GM20431 (cell line): ENCODE measurements around the gene PLXNB1.

Experiments used
- in situ Hi-C: fragments of 300-500 bp; cut with MseI, MboI; formaldehyde crosslinking; loops from one replicate; pipeline ENCODE4 v1.15.0; 2020; ENCODE audit warnings: low sequenced_read_pairs; ENCODE audit not compliant: unreplicated experiment

Gene PLXNB1

DNA sequence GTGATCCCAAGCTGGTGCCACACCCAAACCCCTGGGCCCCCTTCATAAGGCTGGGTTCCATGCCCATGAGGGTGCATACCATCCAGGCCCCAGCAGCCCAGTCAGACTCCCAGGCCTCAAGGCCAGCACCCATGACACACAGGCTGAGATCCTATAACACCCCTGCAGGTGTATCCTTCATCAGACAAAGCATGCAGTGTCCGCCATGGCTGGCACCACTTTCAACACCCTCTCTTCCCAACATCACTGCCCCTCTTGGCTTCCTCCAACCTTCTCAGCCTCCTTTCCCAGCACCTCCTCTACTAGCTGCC is 6.5 kb upstream of the PLXNB1 start:
- in situ Hi-C loops: loop anchor here (10.0 kb wide), 1 partner anchor 202 kb away; no protein-coding TSS in a partner anchor

DNA sequence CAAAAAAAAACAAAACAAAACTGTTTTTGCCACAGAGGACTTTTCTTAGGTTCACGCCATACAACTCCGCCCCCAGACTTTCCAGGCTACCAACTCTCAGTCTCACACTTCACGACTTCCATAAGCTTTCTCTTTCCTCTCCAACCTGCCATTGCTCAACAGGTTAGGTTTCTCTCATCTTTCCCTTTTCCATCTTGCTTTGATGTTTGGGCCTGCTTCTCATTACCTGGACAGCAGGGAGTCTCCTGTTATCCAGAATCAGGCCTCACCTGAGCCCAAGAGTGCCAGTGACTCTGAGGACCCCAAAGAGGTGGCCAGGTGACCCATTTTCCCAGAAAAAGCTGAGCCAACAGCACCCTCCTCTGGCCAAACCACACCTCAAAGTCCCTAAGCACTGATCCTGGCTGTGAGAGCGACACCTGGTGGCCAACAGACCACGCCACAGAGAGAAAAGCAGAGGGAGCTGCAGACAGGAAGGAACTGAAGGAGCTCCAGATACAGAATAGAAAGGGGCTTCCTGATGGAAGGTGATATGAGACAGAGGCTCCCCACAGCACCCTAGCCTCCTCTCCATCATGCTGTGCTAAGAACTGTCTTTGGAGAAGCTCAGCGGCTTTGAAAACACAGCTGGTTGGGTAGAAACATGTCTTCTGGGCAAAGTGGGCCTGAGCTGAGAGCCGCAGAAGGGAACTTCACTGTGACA is 6.0 kb upstream of the PLXNB1 start:
- in situ Hi-C loops: loop anchor here (10.0 kb wide), 1 partner anchor 201 kb away; no protein-coding TSS in a partner anchor

GRCh38 chr3:48435223-48435595 is 5.3 kb upstream of the PLXNB1 start:
- in situ Hi-C loops: loop anchor here (10.0 kb wide), 1 partner anchor 200 kb away; no protein-coding TSS in a partner anchor

- in situ Hi-C loops: loop anchor here (10.0 kb wide), 1 partner anchor 200 kb away; no protein-coding TSS in a partner anchor
Observed at GRCh38 chr3:48434591-48435222, 4.8 kb upstream of the PLXNB1 start.

DNA sequence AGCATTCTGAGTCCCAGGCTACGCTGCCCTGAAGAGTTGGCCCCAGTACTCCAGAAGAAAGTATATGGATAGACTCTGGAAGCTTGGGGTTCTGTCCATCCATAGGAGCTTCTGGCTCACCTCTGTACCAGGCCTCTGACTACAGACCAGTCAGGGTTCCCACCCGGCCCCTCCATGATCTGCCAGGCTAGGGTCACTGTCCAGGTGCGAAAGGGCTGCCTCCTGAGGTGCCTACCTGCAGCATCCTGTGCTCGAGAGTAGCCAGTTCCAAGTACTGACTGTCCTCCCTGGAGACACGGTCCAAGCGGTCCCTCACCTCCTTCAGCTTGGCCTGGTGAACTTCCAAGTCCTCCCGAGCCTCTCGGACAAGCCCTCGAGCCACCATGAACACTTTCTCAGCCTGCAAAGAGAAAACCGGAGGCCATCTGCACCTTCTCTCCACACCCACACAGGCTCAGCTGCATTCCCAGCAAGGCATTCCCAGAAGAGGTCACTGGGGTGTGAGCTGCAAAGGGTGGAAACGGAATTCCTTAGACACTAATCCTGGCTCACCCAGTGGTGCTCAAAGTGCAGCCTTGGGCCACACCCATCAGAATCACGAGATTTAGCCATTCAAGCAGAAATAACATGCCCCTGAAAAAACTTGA is 3.7 kb upstream of the PLXNB1 start:
- in situ Hi-C loops: loop anchor here (10.0 kb wide), 1 partner anchor 199 kb away; no protein-coding TSS in a partner anchor

- in situ Hi-C loops: loop anchor here (10.0 kb wide), 1 partner anchor 198 kb away; no protein-coding TSS in a partner anchor
Observed at GRCh38 chr3:48432411-48433371, 2.8 kb upstream of the PLXNB1 start.

GRCh38 chr3:48431224-48432029 is 1.5 kb upstream of the PLXNB1 start:
- in situ Hi-C loops: loop anchor here (10.0 kb wide), 1 partner anchor 197 kb away; no protein-coding TSS in a partner anchor

DNA sequence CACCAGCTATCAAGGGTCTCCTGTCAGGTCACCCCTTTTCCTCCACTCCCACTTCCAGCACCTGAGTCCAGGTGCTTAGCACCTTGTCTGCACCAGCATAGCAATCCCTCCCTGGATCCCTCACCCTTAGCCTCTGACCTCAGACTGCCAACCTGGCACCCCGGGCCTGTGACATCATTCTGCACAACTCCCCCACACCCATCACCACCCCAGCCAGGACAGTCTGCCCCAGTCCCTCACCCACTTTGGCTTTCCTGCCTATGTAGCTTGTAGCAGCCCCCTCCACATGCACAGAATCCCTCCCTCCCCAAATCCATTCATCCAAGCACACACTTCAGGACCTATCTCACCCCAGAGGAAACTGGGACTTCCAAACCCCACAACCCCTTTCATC is 819 bp upstream of the PLXNB1 start:
- in situ Hi-C loops: loop anchor here (10.0 kb wide), 1 partner anchor 196 kb away; no protein-coding TSS in a partner anchor

- in situ Hi-C loops: no loop called here
Observed at GRCh38 chr3:48429317-48429959, 448 bp downstream of the PLXNB1 start.

GRCh38 chr3:48428572-48429316 is 1.1 kb downstream of the PLXNB1 start:
- in situ Hi-C loops: no loop called here

DNA sequence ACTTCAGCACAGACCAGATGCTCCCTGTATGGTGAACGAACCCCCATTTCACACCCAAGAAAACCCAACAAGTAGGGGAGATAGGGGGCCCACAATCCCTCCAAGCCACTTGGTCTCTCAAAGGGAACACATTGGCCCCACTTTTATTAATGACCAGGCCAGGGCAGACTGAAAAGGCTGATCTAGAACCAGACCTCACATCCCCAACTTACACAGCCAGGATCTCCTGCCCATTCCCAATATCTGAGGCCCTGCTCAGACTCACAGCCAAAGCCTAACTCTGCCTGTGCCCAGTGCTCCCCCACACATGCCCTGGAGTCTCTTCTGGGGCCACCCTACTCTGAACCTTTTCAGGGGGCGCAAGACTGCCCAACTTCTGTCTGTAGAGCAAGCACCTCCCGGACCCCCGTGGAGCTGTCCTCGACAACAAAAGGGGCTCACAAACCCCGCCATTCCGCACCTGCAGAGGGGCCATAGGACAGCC is 1.8 kb downstream of the PLXNB1 start:
- in situ Hi-C loops: no loop called here

GRCh38 chr3:48427630-48427962 is 2.3 kb downstream of the PLXNB1 start:
- in situ Hi-C loops: no loop called here

GRCh38 chr3:48426944-48427629 is 2.8 kb downstream of the PLXNB1 start:
- in situ Hi-C loops: no loop called here

GRCh38 chr3:48426401-48426909 is 3.4 kb downstream of the PLXNB1 start:
- in situ Hi-C loops: no loop called here

- in situ Hi-C loops: no loop called here
Observed at GRCh38 chr3:48425281-48425812, 4.5 kb downstream of the PLXNB1 start.

GRCh38 chr3:48423883-48424695 is 5.8 kb downstream of the PLXNB1 start:
- in situ Hi-C loops: no loop called here
